22Rv1 (cell line): ENCODE data around the gene HIPK4.

Experiments used
- H3K27ac ChIP-seq: fragments of 450-650 bp; 2 replicates; pipeline ENCODE4 v1.5.1; 2017
- CTCF ChIP-seq: fragments of 450-650 bp; IDR thresholded peaks from 2 replicates; pipeline ENCODE4 v1.5.1; 2017; ENCODE audit warnings: mild to moderate bottlenecking
- ZFX ChIP-seq: fragments of 450-650 bp; IDR thresholded peaks from 2 replicates; pipeline ENCODE4 v1.6.1; 2017; ENCODE audit warnings: antibody characterized with exemption, borderline replicate concordance

HIPK4 gene

GRCh38 chr19:40395956-40396355, 6.0 kb upstream of the HIPK4 start:
- no peak for TF ChIP-seq CTCF
- no peak for TF ChIP-seq ZFX
- no peak overlapping the region for H3K27ac ChIP-seq

GRCh38 chr19:40394816-40395210, 4.8 kb upstream of the HIPK4 start:
- TF ChIP-seq CTCF (no peak), ZFX (no peak)
- no peak overlapping the region for H3K27ac ChIP-seq

- TF ChIP-seq ZFX = no peak
- TF ChIP-seq CTCF = no peak
- no peak overlapping the region for H3K27ac ChIP-seq
Observed at GRCh38 chr19:40393894-40394815, 4.2 kb upstream of the HIPK4 start.

- no peak for TF ChIP-seq ZFX
- peak; percentile 69 for TF ChIP-seq CTCF
- H3K27ac ChIP-seq = no peak overlapping the region
Observed at GRCh38 chr19:40392894-40393517, 3.0 kb upstream of the HIPK4 start.

- no peak overlapping the region for H3K27ac ChIP-seq
- TF ChIP-seq ZFX = no peak
- no peak for TF ChIP-seq CTCF
Observed at GRCh38 chr19:40392123-40392522, 2.1 kb upstream of the HIPK4 start.

- H3K27ac ChIP-seq = no peak overlapping the region
- TF ChIP-seq ZFX (no peak), CTCF (no peak)
Observed at GRCh38 chr19:40389404-40390083, 437 bp downstream of the HIPK4 start.

GRCh38 chr19:40388481-40388880, 1.5 kb downstream of the HIPK4 start:
- H3K27ac ChIP-seq = no peak overlapping the region
- TF ChIP-seq ZFX = no peak
- TF ChIP-seq CTCF = no peak
